HepG2 (cell line): ENCODE results near the gene CCNH. TPM values are rescaled to one million over a fixed set of nuclear protein-coding genes. Genes with fewer than 3 reads are reported as not detected.

Experiments
- ATAC-seq: fragments of 200-7000 bp; cut with Tn5 transposase; 3 replicates; pipeline ENCODE4 v1.9.1; 2020; ENCODE audit warnings: mild to moderate bottlenecking, moderate library complexity
- BruUV-seq: library from RNA; stranded (reverse); fragments of 400-500 nt; replicated peaks from 2 replicates; lab custom pipeline; 2021; lab: Mats Ljungman, UMichigan
- CTCF ChIA-PET: fragments of 300-600 bp; formaldehyde crosslinking; extraction: SDS; loops from one replicate; lab custom pipeline; 2021; ENCODE audit warnings: low total read pairs, inconsistent platforms, low intra/inter-chr PET ratio; lab: Yijun Ruan, JAX
- POLR2A ChIA-PET: fragments of 350-600 bp; sonication (Branson Sonifier 250); formaldehyde crosslinking; loops from one replicate; lab custom pipeline; 2020; ENCODE audit warnings: antibody characterized with exemption, inconsistent platforms; lab: Yijun Ruan, JAX
- DNase-seq: peaks from one replicate; pipeline ENCODE4 v3.0.0-alpha.2; 2015; ENCODE audit warnings: low spot score
- FAIRE-seq: peaks from 3 replicates; lab custom pipeline; 2011; peaks lifted over from hg19 to GRCh38; lab: Jason Lieb, UNC
- H2AFZ ChIP-seq: one replicate; pipeline ENCODE4 v1.6.1; 2011; ENCODE audit warnings: low read length, inconsistent platforms
- H3K27ac ChIP-seq: fragments of 300-600 bp; 3 replicates; pipeline ENCODE4 v1.8.0; 2011; ENCODE audit warnings: mixed run types, mild to moderate bottlenecking, mixed read lengths, low read length, inconsistent platforms; ENCODE audit not compliant: insufficient read depth; ENCODE audit errors: extremely low read length
- H3K27me3 ChIP-seq, 2 experiments: fragments of 200-600 bp in 1 of 2; 2 replicates in 1 of 2; 3 replicates in 1 of 2; pipeline versions ENCODE4 v1.6.0 to v1.8.0; 2011; ENCODE audit warnings: low read length in 2 of 2, mild to moderate bottlenecking in 2 of 2, moderate library complexity in 2 of 2, inconsistent platforms in 1 of 2; ENCODE audit not compliant: insufficient read depth in 2 of 2, control insufficient read depth in 1 of 2
- H3K36me3 ChIP-seq, 2 experiments: fragments of 200-600 bp in 1 of 2; replicated peaks in 1 of 2; 2 replicates in 1 of 2; 3 replicates in 1 of 2; pipeline versions ENCODE4 v1.5.1 to v1.8.0; 2011; ENCODE audit warnings: low read length in 2 of 2, inconsistent platforms in 1 of 2; ENCODE audit not compliant: insufficient read depth in 2 of 2, control insufficient read depth in 1 of 2
- H3K4me1 ChIP-seq: 2 replicates; pipeline ENCODE4 v1.5.1; 2012; ENCODE audit warnings: low read length, inconsistent platforms; ENCODE audit not compliant: insufficient read depth
- H3K4me2 ChIP-seq: 2 replicates; pipeline ENCODE4 v1.6.0; 2011; ENCODE audit warnings: low read depth, low read length, inconsistent platforms
- H3K4me3 ChIP-seq, 3 experiments: fragments of 200-600 bp in 1 of 3; sonication (generic), shearing (Covaris generic) in 1 of 3; replicated peaks in 1 of 3; 2 replicates each; pipeline ENCODE4 v1.5.1; 2011 to 2016; ENCODE audit warnings: low read length in 3 of 3, inconsistent platforms in 2 of 3, low read depth in 2 of 3, mild to moderate bottlenecking in 2 of 3, control low read depth in 1 of 3, mixed read lengths in 1 of 3; ENCODE audit not compliant: insufficient read depth in 1 of 3
- H3K79me2 ChIP-seq: one replicate; pipeline ENCODE4 v1.6.1; 2011; ENCODE audit warnings: low read length, inconsistent platforms; ENCODE audit not compliant: insufficient read depth
- H3K9ac ChIP-seq: 2 replicates; pipeline ENCODE4 v1.6.0; 2011; ENCODE audit warnings: mild to moderate bottlenecking, low read depth, low read length, inconsistent platforms; ENCODE audit not compliant: insufficient read depth
- H3K9me3 ChIP-seq: 2 replicates; pipeline ENCODE4 v1.5.1; 2012; ENCODE audit warnings: mild to moderate bottlenecking, low read length
- H4K20me1 ChIP-seq: 2 replicates; pipeline ENCODE4 v1.6.0; 2011; ENCODE audit warnings: inconsistent platforms, mild to moderate bottlenecking, low read length, moderate library complexity; ENCODE audit not compliant: insufficient read depth
- BATF2 ChIP-seq: sonication (generic); formaldehyde crosslinking; IDR thresholded peaks from 2 replicates; pipeline ENCODE4 v1.8.0; 2022; ENCODE audit warnings: mild to moderate bottlenecking, missing genetic modification reagents, moderate library complexity
- GMEB2 ChIP-seq: IDR thresholded peaks from 2 replicates; pipeline ENCODE4 v1.6.1; 2016; ENCODE audit warnings: missing biosample characterization, missing genetic modification reagents, low read depth
- HOXA5 ChIP-seq: sonication (generic); formaldehyde crosslinking; IDR thresholded peaks from 2 replicates; pipeline ENCODE4 v1.4.0; 2020; ENCODE audit warnings: missing genetic modification reagents
- IRF9 ChIP-seq: sonication (generic); formaldehyde crosslinking; IDR thresholded peaks from 2 replicates; pipeline ENCODE4 v1.8.0; 2022; ENCODE audit warnings: missing genetic modification reagents, mild to moderate bottlenecking, borderline replicate concordance
- PTBP1 ChIP-seq: fragments of 200-400 bp; formaldehyde crosslinking; IDR thresholded peaks from 2 replicates; pipeline ENCODE4 v1.6.1; 2018; ENCODE audit warnings: low read length, low read depth; ENCODE audit not compliant: poor library complexity, severe bottlenecking
- SMARCC2 ChIP-seq: fragments of 450-650 bp; IDR thresholded peaks from 2 replicates; pipeline ENCODE4 v1.6.1; 2017; ENCODE audit warnings: antibody characterized with exemption, mild to moderate bottlenecking
- SNAPC5 ChIP-seq: sonication (generic); formaldehyde crosslinking; IDR thresholded peaks from 2 replicates; pipeline ENCODE4 v1.8.1; 2023; ENCODE audit warnings: mild to moderate bottlenecking, missing genetic modification reagents, borderline replicate concordance
- THAP7 ChIP-seq: sonication (generic); formaldehyde crosslinking; IDR thresholded peaks from 2 replicates; pipeline ENCODE4 v1.8.1; 2023; ENCODE audit warnings: mild to moderate bottlenecking, missing genetic modification reagents
- TRAFD1 ChIP-seq: sonication (generic); formaldehyde crosslinking; IDR thresholded peaks from 2 replicates; pipeline ENCODE4 v1.5.1; 2020; ENCODE audit warnings: missing genetic modification reagents, mild to moderate bottlenecking, borderline replicate concordance
- ZNF205 ChIP-seq: IDR thresholded peaks from 2 replicates; pipeline ENCODE4 v1.6.1; 2018; ENCODE audit warnings: missing biosample characterization, missing genetic modification reagents
- ZNF292 ChIP-seq: sonication (generic); formaldehyde crosslinking; IDR thresholded peaks from 2 replicates; pipeline ENCODE4 v1.8.1; 2022; ENCODE audit warnings: mild to moderate bottlenecking, low read depth, missing genetic modification reagents, borderline replicate concordance
- ZNF761 ChIP-seq: sonication (generic); formaldehyde crosslinking; conservative IDR thresholded peaks from 2 replicates; pipeline ENCODE4 v1.4.0; 2020; ENCODE audit warnings: mild to moderate bottlenecking, missing genetic modification reagents
- ZNF883 ChIP-seq: sonication (generic); formaldehyde crosslinking; IDR thresholded peaks from 2 replicates; pipeline ENCODE4 v1.5.1; 2020; ENCODE audit warnings: mild to moderate bottlenecking, missing genetic modification reagents; ENCODE audit errors: not compliant biosample characterization
- ZUFSP ChIP-seq: sonication (generic); formaldehyde crosslinking; IDR thresholded peaks from 2 replicates; pipeline ENCODE4 v1.9.0; 2021; ENCODE audit warnings: missing genetic modification reagents, mild to moderate bottlenecking, borderline replicate concordance
- ZZZ3 ChIP-seq: sonication (generic); formaldehyde crosslinking; IDR thresholded peaks from 2 replicates; pipeline ENCODE4 v1.4.0; 2020; ENCODE audit warnings: missing genetic modification reagents, mild to moderate bottlenecking, borderline replicate concordance
- WGBS: methylation state at CpG from one replicate; pipeline ENCODE4 v1.1.6; 2017; ENCODE audit warnings: low lambda C conversion rate; 5-methylcytosine and 5-hydroxymethylcytosine counted together
- in situ Hi-C: cut with HindIII; loops from 2 replicates; pipeline ENCODE4 v1.10.0; 2017; ENCODE audit warnings: low pct_unique_long_range_greater_than_20kb; ENCODE audit not compliant: extremely low pct_ligation_motif_present
- intact Hi-C: fragments of 100-400 bp; cut with micrococcal nuclease; formaldehyde crosslinking; loops from one replicate; pipeline ENCODE4 v1.10.0; 2022; ENCODE audit not compliant: unreplicated experiment
- polyA plus RNA-seq, 8 experiments: library from polyadenylated mRNA; depleted of rRNA in 3 of 8; stranded (reverse) in 7 of 8; unstranded in 1 of 8; fragments of >200 nt; fragmentation: Illumina TruSeq in 4 of 8; extraction: Trizol in 4 of 8; gene quantifications; 2 replicates each; pipeline versions ENCODE4 v1.2.1 to v1.2.3, GENCODE V29; 2011 to 2016; ENCODE audit warnings: low read depth in 4 of 8, missing spikeins in 1 of 8, mixed read lengths in 1 of 8; ENCODE audit not compliant: insufficient read depth in 1 of 8
- total RNA-seq, 5 experiments: library from RNA; depleted of rRNA; stranded (reverse); fragments of >200 nt; fragmentation: Illumina TruSeq; extraction: Trizol; gene quantifications; 2 replicates each; pipeline ENCODE4 v1.2.3, GENCODE V29; 2016; ENCODE audit warnings: low read depth in 1 of 5

Gene CCNH
- total and polyA plus RNA-seq, 2 of the 13 experiments (the other 11 are each of a cell fraction or from before 2014, with no cell fraction given) = 42.5 to 94.3 TPM

GRCh38 chr5:87399720-87400119 lies 13.0 kb downstream of the CCNH start:
- no peaks in the 10 kb centered on the region for H3K79me2 ChIP-seq
- intact Hi-C loops (loop anchor here (1.0 kb wide), 1 partner anchor 329 kb away; no protein-coding TSS in a partner anchor), in situ Hi-C loops (loop anchor here (25.0 kb wide), 1 partner anchor 1288 kb away; no protein-coding TSS in a partner anchor)
- H2AFZ ChIP-seq = no peak overlapping the region
- ATAC-seq (no peak), FAIRE-seq (no peak), DNase-seq (no peak)
- no TSS peak for BruUV-seq
- no peak overlapping the region for H3K27ac ChIP-seq
- H3K4me1 ChIP-seq = peaks cover 4% of the 10 kb centered on the region; the same call in 1 of the 2 replicates
- peaks cover 10% of the 10 kb centered on the region; the same call in 1 of the 2 replicates for H4K20me1 ChIP-seq
- no peaks in the 10 kb centered on the region for H3K27me3 ChIP-seq
- ChIA-PET POLR2A (interaction anchor here (1.0 kb wide), 1 partner anchor 131 kb away, joined by 5 read pairs; the partner anchor contains the start of gene RASA1), CTCF (no interaction called here)
- WGBS = 98% methylated on average over 2 of the region's 2 CpGs
- no peaks in the 10 kb centered on the region for H3K9me3 ChIP-seq
- H3K36me3 ChIP-seq = peaks cover 11 to 61% of the 10 kb centered on the region in 2 experiments
- no peak overlapping the region for H3K9ac ChIP-seq
- H3K4me3 ChIP-seq = no peak overlapping the region
- no peak overlapping the region for H3K4me2 ChIP-seq
- no peak for TF ChIP-seq ZNF883 (CRISPR knock-in tag)
- no peak for TF ChIP-seq SNAPC5
- no peak for TF ChIP-seq ZNF761 (CRISPR knock-in tag)
- TF ChIP-seq ZNF205 = no peak
- TF ChIP-seq BATF2 (CRISPR knock-in tag) = no peak
- no peak for TF ChIP-seq IRF9 (CRISPR knock-in tag)
- no peak for TF ChIP-seq TRAFD1 (CRISPR knock-in tag)
- TF ChIP-seq ZZZ3 = no peak
- no peak for TF ChIP-seq ZUFSP
- no peak for TF ChIP-seq PTBP1
- TF ChIP-seq HOXA5 (CRISPR knock-in tag) = no peak
- no peak for TF ChIP-seq ZNF292
- no peak for TF ChIP-seq THAP7 (CRISPR knock-in tag)
- TF ChIP-seq GMEB2 = no peak
- TF ChIP-seq SMARCC2 = no peak
